ENCODE measurements around the gene CHRNG. TPM values are rescaled to one million over a fixed set of nuclear protein-coding genes. Genes with fewer than 3 reads are reported as not detected.
"Not testable (repeated sequence)": the region's sequence is repeated elsewhere in the genome, so short reads cannot be mapped to it uniquely, and the experiment has no call there.

The CHRNG gene
- total and polyA plus RNA-seq, 2 donors (not counting 3 experiments of a cell fraction or from before 2014, with no cell fraction given) = not detected

GRCh38 chr2:232568161-232568560 lies 28.7 kb downstream of the CHRNG start:
- Histone ChIP-seq H3K27ac (ENCODE audit: insufficient read depth, low read depth, low read length) (no peak overlapping the region), H2AFZ (ENCODE audit: low read depth, low read length) (no peak overlapping the region), H3K9me3 (replicated peaks; ENCODE audit: control insufficient read depth, insufficient read depth, low read length) (no peaks in the 10 kb centered on the region), H4K20me1 (replicated peaks; ENCODE audit: control insufficient read depth, extremely low read depth, insufficient read depth, low read length) (no peaks in the 10 kb centered on the region), H3K4me1 (ENCODE audit: control insufficient read depth, extremely low read depth, insufficient read depth, low read length) (no peaks in the 10 kb centered on the region), H3K4me2 (ENCODE audit: insufficient read depth, low read length) (no peak overlapping the region), H3K79me2 (ENCODE audit: control insufficient read depth, insufficient read depth, low read length) (no peaks in the 10 kb centered on the region), H3K9ac (replicated peaks; ENCODE audit: extremely low read depth, insufficient read depth, low read length) (no peak overlapping the region), H3K9me1 (replicated peaks; ENCODE audit: control insufficient read depth, extremely low read depth, insufficient read depth, low read length) (no peaks in the 10 kb centered on the region), H3K27me3 (ENCODE audit: control insufficient read depth in 2 of 2, insufficient read depth in 2 of 2, low read length in 2 of 2) (no peaks in the 10 kb centered on the region), H3K4me3 (replicated peaks in 1 of 3; ENCODE audit: insufficient read depth in 1 of 3, low read depth in 1 of 3, low read length in 3 of 3) (no peak overlapping the region), H3K36me3 (ENCODE audit: control insufficient read depth in 2 of 2, extremely low read depth in 1 of 2, insufficient read depth in 2 of 2, low read length in 2 of 2) (peaks cover 27 to 45% of the 10 kb centered on the region in 2 experiments)
- ChIA-PET CTCF (interaction anchor here (0.9 to 2.1 kb wide), 4 partner anchors 9 to 18 kb away, joined by 3 to 6 read pairs (median 4); partner anchors contain the start of genes EIF4E2 and TIGD1), POLR2A (no interaction called here)
- dilution Hi-C loops (cut with MboI; ENCODE audit: extremely low pct_ligation_motif_present, low sequenced_read_pairs) (no loop called here), intact Hi-C loops (cut with micrococcal nuclease) (no loop called here)
- no peak for DNase-seq (ENCODE audit: low read depth, low spot score)
- FAIRE-seq = no peak
- TF ChIP-seq MYC (IDR thresholded peaks at IDR 0.05; ENCODE audit: low read depth, low read length) (no peak), FOS (IDR thresholded peaks at IDR 0.05; ENCODE audit: borderline replicate concordance, insufficient read depth, low read length) (peak; percentile 35)
- BruUV-seq (replicated peaks) = no TSS peak

DNA sequence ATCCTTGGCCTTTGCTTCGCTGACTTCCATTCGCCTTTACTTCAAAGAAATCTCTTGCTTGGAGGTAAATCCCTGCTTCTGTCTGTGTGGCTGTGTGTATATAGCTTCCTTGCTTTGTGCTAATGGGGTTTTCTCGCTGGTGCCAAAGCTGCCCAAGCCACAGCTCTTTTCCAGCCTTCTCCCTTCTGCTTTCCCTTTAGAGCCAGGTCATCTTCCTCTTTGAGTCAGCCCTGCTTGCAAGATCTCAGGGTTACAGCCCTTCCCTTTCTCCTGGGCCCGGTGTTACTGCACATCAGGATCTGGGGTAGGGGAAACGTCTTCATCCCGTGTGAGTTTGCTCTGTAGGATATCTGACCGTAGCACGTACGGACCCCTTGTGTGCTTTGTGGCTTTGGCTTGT lies 30.0 kb downstream of the CHRNG start:
- Histone ChIP-seq H3K9me1 (replicated peaks; ENCODE audit: control insufficient read depth, extremely low read depth, insufficient read depth, low read length) (no peaks in the 10 kb centered on the region), H4K20me1 (replicated peaks; ENCODE audit: control insufficient read depth, extremely low read depth, insufficient read depth, low read length) (no peaks in the 10 kb centered on the region), H3K79me2 (ENCODE audit: control insufficient read depth, insufficient read depth, low read length) (no peaks in the 10 kb centered on the region), H3K27ac (ENCODE audit: insufficient read depth, low read depth, low read length) (no peak overlapping the region), H3K36me3 (ENCODE audit: control insufficient read depth in 2 of 2, extremely low read depth in 1 of 2, insufficient read depth in 2 of 2, low read length in 2 of 2) (peaks cover 27 to 45% of the 10 kb centered on the region in 2 experiments), H3K9ac (replicated peaks; ENCODE audit: extremely low read depth, insufficient read depth, low read length) (no peak overlapping the region), H3K4me2 (ENCODE audit: insufficient read depth, low read length) (no peak overlapping the region), H2AFZ (ENCODE audit: low read depth, low read length) (no peak overlapping the region), H3K9me3 (replicated peaks; ENCODE audit: control insufficient read depth, insufficient read depth, low read length) (no peaks in the 10 kb centered on the region), H3K4me3 (replicated peaks in 1 of 3; ENCODE audit: insufficient read depth in 1 of 3, low read depth in 1 of 3, low read length in 3 of 3) (no peak overlapping the region), H3K27me3 (ENCODE audit: control insufficient read depth in 2 of 2, insufficient read depth in 2 of 2, low read length in 2 of 2) (no peaks in the 10 kb centered on the region), H3K4me1 (ENCODE audit: control insufficient read depth, extremely low read depth, insufficient read depth, low read length) (no peaks in the 10 kb centered on the region)
- no TSS peak for BruUV-seq (replicated peaks)
- dilution Hi-C loops (cut with MboI; ENCODE audit: extremely low pct_ligation_motif_present, low sequenced_read_pairs) = no loop called here
- TF ChIP-seq EZH2 (IDR thresholded peaks at IDR 0.05; ENCODE audit: borderline replicate concordance, low read depth, low read length, severe bottlenecking) = no peak
- DNase-seq (ENCODE audit: low read depth, low spot score) (no peak), FAIRE-seq (no peak)
- intact Hi-C loops (cut with micrococcal nuclease) = no loop called here
- CTCF ChIA-PET = no interaction called here
- POLR2A ChIA-PET = no interaction called here

GRCh38 chr2:232570481-232570880 lies 31.0 kb downstream of the CHRNG start:
- H2AFZ ChIP-seq (ENCODE audit: low read depth, low read length); H3K27me3 ChIP-seq (ENCODE audit: control insufficient read depth in 2 of 2, insufficient read depth in 2 of 2, low read length in 2 of 2); H3K4me1 ChIP-seq (ENCODE audit: control insufficient read depth, extremely low read depth, insufficient read depth, low read length); H3K79me2 ChIP-seq (ENCODE audit: control insufficient read depth, insufficient read depth, low read length); H4K20me1 ChIP-seq (replicated peaks; ENCODE audit: control insufficient read depth, extremely low read depth, insufficient read depth, low read length); intact Hi-C loops (cut with micrococcal nuclease); H3K9me1 ChIP-seq (replicated peaks; ENCODE audit: control insufficient read depth, extremely low read depth, insufficient read depth, low read length); FAIRE-seq; H3K4me3 ChIP-seq (replicated peaks in 1 of 3; ENCODE audit: insufficient read depth in 1 of 3, low read depth in 1 of 3, low read length in 3 of 3); DNase-seq (ENCODE audit: low read depth, low spot score); H3K27ac ChIP-seq (ENCODE audit: insufficient read depth, low read depth, low read length); H3K9ac ChIP-seq (replicated peaks; ENCODE audit: extremely low read depth, insufficient read depth, low read length); POLR2A ChIA-PET; dilution Hi-C loops (cut with MboI; ENCODE audit: extremely low pct_ligation_motif_present, low sequenced_read_pairs); H3K4me2 ChIP-seq (ENCODE audit: insufficient read depth, low read length); BruUV-seq (replicated peaks); H3K9me3 ChIP-seq (replicated peaks; ENCODE audit: control insufficient read depth, insufficient read depth, low read length): not testable (repeated sequence)
- CTCF ChIA-PET = interaction anchor here (1.6 kb wide), 1 partner anchor 9 kb away, joined by 5 read pairs; no protein-coding TSS in a partner anchor
- H3K36me3 ChIP-seq (ENCODE audit: control insufficient read depth in 2 of 2, extremely low read depth in 1 of 2, insufficient read depth in 2 of 2, low read length in 2 of 2) = peaks cover 24 to 44% of the 10 kb centered on the region in 2 experiments

All from endothelial cell of umbilical vein (primary cell).